Measurements from ENCODE around the gene SERINC2. TPM values are rescaled to one million over a fixed set of nuclear protein-coding genes. Genes with fewer than 3 reads are reported as not detected.

Gene SERINC2
- total and polyA plus RNA-seq, 10 of the 15 experiments (the other 5 are each of a cell fraction or from before 2014, with no cell fraction given), result 0.02 to 9.4 (median 0.50) TPM

DNA sequence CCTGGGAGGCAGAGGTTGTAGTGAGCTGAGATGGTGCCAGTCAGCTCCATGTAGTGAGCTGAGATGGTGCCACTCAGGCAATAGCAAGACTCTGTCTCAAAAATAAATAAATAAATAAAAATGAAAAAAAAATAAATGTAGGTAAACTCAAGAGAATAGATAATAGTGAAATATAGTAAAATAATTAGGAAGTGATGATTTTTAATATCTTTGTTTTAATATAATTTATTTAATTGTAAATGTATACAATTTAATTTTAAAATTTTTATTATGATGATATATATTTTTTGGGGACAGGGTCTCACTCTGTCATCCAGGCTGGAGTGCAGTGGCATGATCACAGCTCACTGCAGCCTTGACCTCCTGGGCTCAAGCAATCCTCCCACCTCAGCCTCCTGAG is 19.6 kb upstream of the SERINC2 start:
- DNase-seq (ENCODE audit: low read depth, low spot score) (no peak), FAIRE-seq (no peak), ATAC-seq (no peak)
- Histone ChIP-seq H3K4me2 (ENCODE audit: control insufficient read depth, insufficient read depth) (no peak overlapping the region), H3K4me3 (no peak overlapping the region), H3K9ac (ENCODE audit: control insufficient read depth, insufficient read depth, low read length) (no peak overlapping the region), H3K27ac (ENCODE audit: control insufficient read depth, insufficient read depth) (no peak overlapping the region), H3K79me2 (ENCODE audit: control insufficient read depth, insufficient read depth, low read length) (no peaks in the 10 kb centered on the region), H3K27me3 (replicated peaks in 1 of 2; ENCODE audit: control insufficient read depth in 2 of 2, insufficient read depth in 2 of 2, low read length in 1 of 2) (no peaks in the 10 kb centered on the region; a peak in 1 of 4 replicates), H3K4me1 (ENCODE audit: control insufficient read depth, insufficient read depth, low read length) (peaks cover 2% of the 10 kb centered on the region), H4K20me1 (ENCODE audit: control insufficient read depth, insufficient read depth) (no peaks in the 10 kb centered on the region), H3K9me3 (replicated peaks; ENCODE audit: control insufficient read depth, insufficient read depth, low read length) (no peaks in the 10 kb centered on the region), H3K36me3 (ENCODE audit: control insufficient read depth in 2 of 2, insufficient read depth in 2 of 2, low read length in 1 of 2) (no peaks in the 10 kb centered on the region), H2AFZ (ENCODE audit: control insufficient read depth, low read depth, low read length) (no peak overlapping the region)
- no TSS peak for BruUV-seq (replicated peaks)
- POLR2A ChIA-PET, result interaction anchor here (0.6 kb wide), 1 partner anchor 215 kb away, joined by 6 read pairs; no protein-coding TSS in a partner anchor
- SMC1A ChIA-PET (ENCODE audit: uncharacterized antibody, unreplicated experiment), result interaction anchor here (0.6 to 11.5 kb wide), 6 partner anchors 16 to 244 kb away, joined by 3 to 132 read pairs (median 5); no protein-coding TSS in a partner anchor
- in situ Hi-C loops (cut with MboI), result no loop called here
- TF ChIP-seq MYB (IDR thresholded peaks at IDR 0.05; ENCODE audit: borderline replicate concordance, low read depth, low read length), result no peak
- TF ChIP-seq MTA2 (IDR thresholded peaks at IDR 0.05; ENCODE audit: low read depth), result no peak
- TF ChIP-seq, protein P1, sequence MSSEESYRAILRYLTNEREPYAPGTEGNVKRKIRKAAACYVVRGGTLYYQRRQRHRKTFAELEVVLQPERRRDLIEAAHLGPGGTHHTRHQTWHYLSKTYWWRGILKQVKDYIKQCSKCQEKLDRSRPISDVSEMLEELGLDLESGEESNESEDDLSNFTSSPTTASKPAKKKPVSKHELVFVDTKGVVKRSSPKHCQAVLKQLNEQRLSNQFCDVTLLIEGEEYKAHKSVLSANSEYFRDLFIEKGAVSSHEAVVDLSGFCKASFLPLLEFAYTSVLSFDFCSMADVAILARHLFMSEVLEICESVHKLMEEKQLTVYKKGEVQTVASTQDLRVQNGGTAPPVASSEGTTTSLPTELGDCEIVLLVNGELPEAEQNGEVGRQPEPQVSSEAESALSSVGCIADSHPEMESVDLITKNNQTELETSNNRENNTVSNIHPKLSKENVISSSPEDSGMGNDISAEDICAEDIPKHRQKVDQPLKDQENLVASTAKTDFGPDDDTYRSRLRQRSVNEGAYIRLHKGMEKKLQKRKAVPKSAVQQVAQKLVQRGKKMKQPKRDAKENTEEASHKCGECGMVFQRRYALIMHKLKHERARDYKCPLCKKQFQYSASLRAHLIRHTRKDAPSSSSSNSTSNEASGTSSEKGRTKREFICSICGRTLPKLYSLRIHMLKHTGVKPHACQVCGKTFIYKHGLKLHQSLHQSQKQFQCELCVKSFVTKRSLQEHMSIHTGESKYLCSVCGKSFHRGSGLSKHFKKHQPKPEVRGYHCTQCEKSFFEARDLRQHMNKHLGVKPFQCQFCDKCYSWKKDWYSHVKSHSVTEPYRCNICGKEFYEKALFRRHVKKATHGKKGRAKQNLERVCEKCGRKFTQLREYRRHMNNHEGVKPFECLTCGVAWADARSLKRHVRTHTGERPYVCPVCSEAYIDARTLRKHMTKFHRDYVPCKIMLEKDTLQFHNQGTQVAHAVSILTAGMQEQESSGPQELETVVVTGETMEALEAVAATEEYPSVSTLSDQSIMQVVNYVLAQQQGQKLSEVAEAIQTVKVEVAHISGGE (CRISPR knock-in tag; IDR thresholded peaks at IDR 0.05), result no peak
- no peak for TF ChIP-seq SREBF2 (IDR thresholded peaks at IDR 0.05; ENCODE audit: low read length)
- no peak for TF ChIP-seq POU2F2 (IDR thresholded peaks at IDR 0.05; ENCODE audit: borderline replicate concordance, low read depth, low read length)
- no peak for TF ChIP-seq ZNF384 (IDR thresholded peaks at IDR 0.05; ENCODE audit: borderline replicate concordance, low read depth, low read length)
- TF ChIP-seq, protein P2, sequence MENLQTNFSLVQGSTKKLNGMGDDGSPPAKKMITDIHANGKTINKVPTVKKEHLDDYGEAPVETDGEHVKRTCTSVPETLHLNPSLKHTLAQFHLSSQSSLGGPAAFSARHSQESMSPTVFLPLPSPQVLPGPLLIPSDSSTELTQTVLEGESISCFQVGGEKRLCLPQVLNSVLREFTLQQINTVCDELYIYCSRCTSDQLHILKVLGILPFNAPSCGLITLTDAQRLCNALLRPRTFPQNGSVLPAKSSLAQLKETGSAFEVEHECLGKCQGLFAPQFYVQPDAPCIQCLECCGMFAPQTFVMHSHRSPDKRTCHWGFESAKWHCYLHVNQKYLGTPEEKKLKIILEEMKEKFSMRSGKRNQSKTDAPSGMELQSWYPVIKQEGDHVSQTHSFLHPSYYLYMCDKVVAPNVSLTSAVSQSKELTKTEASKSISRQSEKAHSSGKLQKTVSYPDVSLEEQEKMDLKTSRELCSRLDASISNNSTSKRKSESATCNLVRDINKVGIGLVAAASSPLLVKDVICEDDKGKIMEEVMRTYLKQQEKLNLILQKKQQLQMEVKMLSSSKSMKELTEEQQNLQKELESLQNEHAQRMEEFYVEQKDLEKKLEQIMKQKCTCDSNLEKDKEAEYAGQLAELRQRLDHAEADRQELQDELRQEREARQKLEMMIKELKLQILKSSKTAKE (IDR thresholded peaks at IDR 0.05; ENCODE audit: low read depth, poor library complexity, severe bottlenecking), result no peak
- no peak for TF ChIP-seq BRCA1 (IDR thresholded peaks at IDR 0.05; ENCODE audit: low read depth, low read length)
- TF ChIP-seq NR2C1 (IDR thresholded peaks at IDR 0.05), result no peak
- RAD21 ChIA-PET (ENCODE audit: unreplicated experiment), result interaction anchor here (0.9 to 5.1 kb wide), 5 partner anchors 28 to 225 kb away, joined by 3 to 99 read pairs (median 10); partner anchors contain the start of gene HCRTR1
- CTCF ChIA-PET, result interaction anchor here (0.6 to 6.3 kb wide), 15 partner anchors 10 to 230 kb away, joined by 3 to 204 read pairs (median 9); partner anchors contain the start of genes FABP3, SERINC2, SNRNP40 and ZCCHC17
- intact Hi-C loops (cut with micrococcal nuclease; ENCODE audit: unreplicated experiment), result no loop called here
